ENCODE results near the gene FUNDC2.

- TF ChIP-seq, protein P1, sequence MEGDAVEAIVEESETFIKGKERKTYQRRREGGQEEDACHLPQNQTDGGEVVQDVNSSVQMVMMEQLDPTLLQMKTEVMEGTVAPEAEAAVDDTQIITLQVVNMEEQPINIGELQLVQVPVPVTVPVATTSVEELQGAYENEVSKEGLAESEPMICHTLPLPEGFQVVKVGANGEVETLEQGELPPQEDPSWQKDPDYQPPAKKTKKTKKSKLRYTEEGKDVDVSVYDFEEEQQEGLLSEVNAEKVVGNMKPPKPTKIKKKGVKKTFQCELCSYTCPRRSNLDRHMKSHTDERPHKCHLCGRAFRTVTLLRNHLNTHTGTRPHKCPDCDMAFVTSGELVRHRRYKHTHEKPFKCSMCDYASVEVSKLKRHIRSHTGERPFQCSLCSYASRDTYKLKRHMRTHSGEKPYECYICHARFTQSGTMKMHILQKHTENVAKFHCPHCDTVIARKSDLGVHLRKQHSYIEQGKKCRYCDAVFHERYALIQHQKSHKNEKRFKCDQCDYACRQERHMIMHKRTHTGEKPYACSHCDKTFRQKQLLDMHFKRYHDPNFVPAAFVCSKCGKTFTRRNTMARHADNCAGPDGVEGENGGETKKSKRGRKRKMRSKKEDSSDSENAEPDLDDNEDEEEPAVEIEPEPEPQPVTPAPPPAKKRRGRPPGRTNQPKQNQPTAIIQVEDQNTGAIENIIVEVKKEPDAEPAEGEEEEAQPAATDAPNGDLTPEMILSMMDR (IDR thresholded peaks at IDR 0.05; ENCODE audit: poor library complexity) = no peak
- TF ChIP-seq EZH2 (IDR thresholded peaks at IDR 0.05; ENCODE audit: borderline replicate concordance) = no peak
These were observed 38.5 kb downstream of the FUNDC2 start for GRCh38 chrX:155065035-155065734.
